ENCODE results near the gene UBXN6. TPM values are rescaled to one million over a fixed set of nuclear protein-coding genes. Genes with fewer than 3 reads are reported as not detected.
A peak's percentile ranks its signal among the peaks of the same experiment; 100 is the strongest.

UBXN6 gene
- total RNA-seq, 1 experiment from 2014 or later: 90.1 TPM

GRCh38 chr19:4493929-4494690 is 36.5 kb upstream of the UBXN6 start:
- DNase-seq (ENCODE audit: low spot score): no peak

GRCh38 chr19:4493104-4493928 is 35.7 kb upstream of the UBXN6 start:
- DNase-seq (ENCODE audit: low spot score): no peak

- no peak for DNase-seq (ENCODE audit: low spot score)
Measured at GRCh38 chr19:4492337-4493103, 34.9 kb upstream of the UBXN6 start.

- DNase-seq (ENCODE audit: low spot score): no peak
Measured at GRCh38 chr19:4491446-4491845, 33.9 kb upstream of the UBXN6 start.

GRCh38 chr19:4488496-4488895 is 30.9 kb upstream of the UBXN6 start:
- no peak for DNase-seq (ENCODE audit: low spot score)

GRCh38 chr19:4487572-4487971 is 30.0 kb upstream of the UBXN6 start:
- no peak for DNase-seq (ENCODE audit: low spot score)

- no peak for DNase-seq (ENCODE audit: low spot score)
Measured at GRCh38 chr19:4483385-4483784, 25.8 kb upstream of the UBXN6 start.

- DNase-seq (ENCODE audit: low spot score): no peak
Measured at GRCh38 chr19:4482721-4483364, 25.2 kb upstream of the UBXN6 start.

GRCh38 chr19:4477034-4477801 is 19.6 kb upstream of the UBXN6 start:
- DNase-seq (ENCODE audit: low spot score): no peak

- DNase-seq (ENCODE audit: low spot score): no peak
Measured at GRCh38 chr19:4474514-4475022, 17.0 kb upstream of the UBXN6 start.

GRCh38 chr19:4473763-4474513 is 16.3 kb upstream of the UBXN6 start:
- DNase-seq (ENCODE audit: low spot score): no peak

GRCh38 chr19:4473011-4473762 is 15.6 kb upstream of the UBXN6 start:
- no peak for DNase-seq (ENCODE audit: low spot score)

GRCh38 chr19:4472174-4472974 is 14.8 kb upstream of the UBXN6 start, which contains the start of gene HDGFL2:
TSS of gene HDGFL2 (plus strand) at chr19:4472297. CDS start at chr19:4472351, 54 bp downstream.
- DNase-seq (ENCODE audit: low spot score): no peak

- DNase-seq (ENCODE audit: low spot score): peak; percentile 100
Measured at GRCh38 chr19:4471403-4472173, 14.0 kb upstream of the UBXN6 start.

- no peak for DNase-seq (ENCODE audit: low spot score)
Measured at GRCh38 chr19:4467835-4468234, 10.2 kb upstream of the UBXN6 start.

- no peak for DNase-seq (ENCODE audit: low spot score)
Measured at GRCh38 chr19:4464815-4465581, 7.4 kb upstream of the UBXN6 start.
